Stimulated activated CD4-positive, alpha-beta T cell treated with anti-CD3 and anti-CD28 coated beads, TNF-alpha, amount 100 ng/mL, for 24 hours (primary cell): ENCODE data around the gene PEX13.
A peak's percentile ranks its signal among the peaks of the same experiment; 100 is the strongest.
"Not testable (repeated sequence)": the region's sequence is repeated elsewhere in the genome, so short reads cannot be mapped to it uniquely, and the experiment has no call there.

Experiments
- DNase-seq, 3 experiments: peaks; one replicate each; pipeline ENCODE4 v3.0.0-alpha.2; 2020; ENCODE audit warnings: low read depth in 3 of 3

PEX13 gene

DNA sequence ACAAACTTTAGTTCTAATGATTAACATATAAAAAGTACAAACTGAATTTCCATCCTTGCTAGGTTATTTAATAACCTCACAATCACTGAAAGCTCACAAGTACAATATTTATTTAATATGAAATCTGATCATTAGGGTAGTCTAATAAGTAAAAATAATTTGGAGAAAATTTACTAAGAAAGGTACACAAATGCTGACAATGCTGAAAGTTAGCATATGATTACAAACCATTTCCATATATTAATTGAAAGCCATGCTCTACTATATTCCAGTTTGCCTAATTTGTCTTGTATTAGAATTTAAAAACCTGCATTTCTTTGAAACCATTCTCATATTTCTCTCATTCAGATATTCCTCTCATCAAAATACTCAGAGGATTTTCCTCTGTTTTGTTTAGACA is 8.2 kb upstream of the PEX13 start:
- DNase-seq = no peak

- DNase-seq = no peak
These were observed 5.8 kb upstream of the PEX13 start for GRCh38 chr2:61011678-61012077.

- peak in 1 of 3 experiments; percentile 18 for DNase-seq
These were observed 5.2 kb upstream of the PEX13 start for GRCh38 chr2:61012303-61012702.

DNA sequence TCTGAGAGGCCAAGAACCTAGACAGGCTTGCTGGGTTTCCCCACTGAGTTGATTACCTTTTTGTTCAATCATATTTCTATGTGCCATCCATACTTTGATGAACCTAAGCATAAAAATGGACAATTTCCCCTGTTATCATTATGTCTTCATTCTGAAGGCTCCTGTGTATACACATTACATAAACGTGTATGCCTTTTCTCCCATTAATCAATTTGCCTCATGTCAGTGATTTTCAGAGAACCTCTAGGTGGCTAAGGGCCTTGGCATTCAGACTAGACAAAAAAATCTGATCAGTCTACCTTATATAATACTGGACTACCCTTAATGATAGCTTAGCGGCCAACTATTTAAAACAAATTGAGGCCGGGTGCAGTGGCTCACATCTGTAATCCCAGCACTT is 4.1 kb upstream of the PEX13 start:
- no peak for DNase-seq

GRCh38 chr2:61014763-61015162 is 2.8 kb upstream of the PEX13 start:
- no peak for DNase-seq

GRCh38 chr2:61015976-61016375 is 1.5 kb upstream of the PEX13 start:
- no peak for DNase-seq

- DNase-seq = peak in 1 of 3 experiments; percentile 47
These were observed 1.0 kb upstream of the PEX13 start for GRCh38 chr2:61016392-61017002.

DNA sequence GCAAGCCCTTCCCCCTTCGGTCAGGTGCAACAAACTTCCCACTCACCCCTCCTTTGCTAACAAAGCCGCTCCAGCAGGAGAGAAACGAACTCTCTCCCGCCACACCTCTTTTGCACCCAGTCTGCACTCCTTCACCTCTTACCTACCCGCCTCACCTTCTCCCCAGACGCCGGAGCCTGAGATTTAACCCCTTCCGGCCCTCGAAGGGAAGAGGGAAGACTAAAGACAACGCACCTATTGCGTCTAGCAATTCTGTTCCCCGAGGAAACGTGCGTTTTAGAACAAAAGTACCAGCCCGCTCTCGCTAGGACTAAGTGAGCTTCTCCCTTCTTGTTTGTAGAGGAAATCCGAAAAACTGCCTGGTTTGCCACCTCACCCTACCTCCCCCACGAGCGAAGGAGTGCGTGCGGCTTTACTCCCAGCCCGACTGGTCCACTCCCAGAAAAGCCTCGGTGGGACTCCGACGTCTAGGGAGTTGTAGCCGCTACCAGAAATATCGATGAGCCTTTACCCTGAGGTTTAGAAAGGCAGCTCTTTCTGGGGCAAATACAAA is 441 bp upstream of the PEX13 start:
- DNase-seq = peak; percentile 38 to 66 (median 57)

DNA sequence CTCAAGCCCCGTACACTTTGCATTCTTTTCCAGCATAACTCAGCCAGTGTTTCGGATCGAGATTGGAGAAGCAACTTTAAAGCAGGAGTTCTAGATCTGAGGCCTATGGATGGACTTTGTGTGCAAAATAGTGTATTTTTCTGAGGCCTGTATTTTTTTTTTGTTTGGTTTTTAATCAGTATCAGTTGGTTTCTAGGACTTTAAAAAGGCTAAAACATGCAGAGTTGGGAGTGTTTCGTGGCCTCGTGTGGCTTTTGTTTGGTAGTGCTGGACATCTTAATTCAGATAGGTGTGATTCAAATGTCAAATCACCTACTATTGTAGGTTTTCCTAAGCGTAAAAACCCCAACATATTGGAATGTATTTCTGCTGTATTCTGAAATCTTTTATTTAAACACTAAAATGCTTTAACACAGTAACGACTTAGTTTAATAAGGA is 817 bp downstream of the PEX13 start:
- no peak for DNase-seq

- DNase-seq = no peak
These were observed 1.3 kb downstream of the PEX13 start for GRCh38 chr2:61018798-61019197.

DNA sequence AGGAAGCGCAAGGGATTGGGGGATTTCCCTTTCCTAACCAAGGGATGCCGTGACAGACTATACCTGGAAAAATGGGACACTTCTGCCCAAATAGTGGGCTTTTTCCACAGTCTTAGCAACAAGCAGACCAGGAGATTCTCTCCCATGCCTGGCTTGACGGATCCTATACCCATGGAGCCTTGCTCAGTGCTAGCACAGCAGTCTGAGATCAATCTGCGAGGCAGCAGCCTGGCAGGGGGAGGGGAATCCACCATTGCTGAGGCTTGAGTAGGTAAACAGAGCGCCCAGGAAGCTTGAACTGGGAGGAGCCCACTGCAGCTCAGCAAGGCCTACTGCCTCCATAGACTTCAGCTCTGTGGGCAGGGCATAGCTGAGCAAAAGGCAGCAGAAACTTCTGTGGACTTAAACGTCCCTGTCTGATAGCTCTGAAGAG is 3.7 kb downstream of the PEX13 start:
- no peak for DNase-seq

- DNase-seq = no peak
These were observed 6.2 kb downstream of the PEX13 start for GRCh38 chr2:61023670-61024069.

DNA sequence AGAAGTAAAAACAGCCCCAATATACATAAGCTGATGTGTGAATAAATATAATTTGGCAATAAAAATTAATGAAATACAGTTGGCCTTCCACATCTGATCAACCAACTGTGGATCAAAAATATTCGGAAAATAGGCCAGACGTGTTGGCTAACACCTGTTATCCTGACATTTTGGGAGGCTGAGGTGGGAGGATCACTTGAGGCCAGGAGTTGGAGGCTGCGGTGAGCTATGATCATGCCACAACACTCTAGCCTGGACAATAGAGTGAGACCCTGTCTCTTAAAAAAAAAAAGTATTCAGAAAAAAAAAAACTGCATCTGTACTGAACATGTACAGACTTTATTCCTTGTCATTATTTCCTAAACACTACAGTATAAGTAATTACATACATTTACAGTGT is 12.0 kb downstream of the PEX13 start:
- DNase-seq = no peak

- DNase-seq = not testable (repeated sequence)
These were observed 17.1 kb downstream of the PEX13 start for GRCh38 chr2:61034592-61034991.

- not testable (repeated sequence) for DNase-seq
These were observed 19.1 kb downstream of the PEX13 start for GRCh38 chr2:61036643-61037042.

GRCh38 chr2:61042807-61043206 is 25.3 kb downstream of the PEX13 start:
- DNase-seq = no peak

GRCh38 chr2:61044636-61045035 is 27.1 kb downstream of the PEX13 start:
- DNase-seq = no peak

DNA sequence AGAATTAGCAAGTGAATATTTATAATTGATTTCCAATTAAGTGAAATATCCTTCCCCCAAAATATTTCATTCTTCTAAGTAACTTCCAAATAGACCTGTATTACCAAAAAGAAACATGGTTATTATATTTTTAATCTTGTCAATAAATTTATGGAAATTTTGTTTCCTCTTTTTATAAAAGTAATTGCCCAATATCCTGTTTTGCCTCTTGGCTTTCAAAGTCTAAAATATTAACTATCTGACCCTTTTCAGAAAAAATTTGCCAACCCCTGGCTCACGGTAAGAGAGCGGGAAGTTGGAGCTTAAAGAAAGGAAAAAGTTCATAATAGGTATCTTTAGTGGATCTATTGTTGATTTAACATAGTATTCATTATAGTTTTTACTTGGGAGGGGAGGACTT is 27.7 kb downstream of the PEX13 start:
- no peak for DNase-seq

GRCh38 chr2:61045999-61046398 is 28.5 kb downstream of the PEX13 start:
- no peak for DNase-seq

DNA sequence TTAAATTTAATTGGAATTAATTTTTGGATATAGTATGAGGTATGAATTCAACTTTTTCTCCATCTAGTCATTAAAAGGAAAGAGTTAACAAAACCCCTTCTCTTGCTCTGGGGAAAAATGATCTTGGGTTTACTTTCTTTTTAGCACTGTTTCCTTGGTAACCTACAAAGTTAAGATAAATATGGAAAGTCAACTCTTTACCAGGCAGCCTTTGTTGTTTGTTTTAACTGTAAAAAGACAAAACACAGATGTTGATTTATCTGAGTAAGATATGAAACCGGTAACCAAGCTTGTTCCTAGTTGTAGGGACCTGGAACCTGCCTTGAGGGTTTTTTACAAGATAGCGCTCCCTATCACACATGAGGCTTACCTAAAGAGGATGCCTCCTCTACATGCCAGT is 38.0 kb downstream of the PEX13 start:
- no peak for DNase-seq

DNA sequence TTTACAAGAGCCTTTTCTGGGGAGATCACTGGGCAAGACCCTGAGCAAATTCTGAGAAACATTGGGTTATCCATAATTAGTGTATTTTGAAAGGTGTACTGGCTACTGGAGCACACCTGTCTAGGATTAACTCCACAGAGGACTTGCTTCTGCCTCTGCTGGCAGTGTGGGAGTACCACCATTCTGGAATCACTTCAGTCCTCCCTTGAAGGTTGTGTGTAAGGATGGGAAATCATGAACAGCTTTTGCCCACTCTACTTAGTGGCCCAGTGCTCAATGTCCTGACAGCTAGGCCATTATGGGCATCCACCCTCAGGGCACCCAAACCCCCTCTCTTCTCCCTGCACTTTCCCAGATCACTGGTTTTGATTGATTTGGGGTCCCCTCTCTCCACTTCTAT is 40.0 kb downstream of the PEX13 start:
- no peak for DNase-seq

DNA sequence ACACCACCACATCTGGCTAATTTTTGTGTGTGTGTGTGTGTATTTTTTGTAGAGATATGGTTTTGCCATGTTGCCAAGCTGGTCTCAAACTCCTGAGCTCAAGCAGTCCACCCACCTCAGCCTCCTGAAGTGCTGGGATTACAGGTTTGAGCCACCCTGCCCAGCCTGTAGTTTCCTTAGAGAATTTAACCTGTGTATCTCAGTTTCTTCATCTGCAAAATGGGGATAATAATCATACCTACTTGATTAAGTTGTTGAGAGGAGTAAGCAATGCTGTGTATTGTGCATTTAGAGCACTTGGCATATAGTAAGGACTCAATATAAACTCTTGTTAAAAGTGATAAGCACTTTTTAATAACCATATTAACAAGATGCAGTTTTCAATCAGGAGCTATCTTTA is 41.9 kb downstream of the PEX13 start:
- no peak for DNase-seq

DNA sequence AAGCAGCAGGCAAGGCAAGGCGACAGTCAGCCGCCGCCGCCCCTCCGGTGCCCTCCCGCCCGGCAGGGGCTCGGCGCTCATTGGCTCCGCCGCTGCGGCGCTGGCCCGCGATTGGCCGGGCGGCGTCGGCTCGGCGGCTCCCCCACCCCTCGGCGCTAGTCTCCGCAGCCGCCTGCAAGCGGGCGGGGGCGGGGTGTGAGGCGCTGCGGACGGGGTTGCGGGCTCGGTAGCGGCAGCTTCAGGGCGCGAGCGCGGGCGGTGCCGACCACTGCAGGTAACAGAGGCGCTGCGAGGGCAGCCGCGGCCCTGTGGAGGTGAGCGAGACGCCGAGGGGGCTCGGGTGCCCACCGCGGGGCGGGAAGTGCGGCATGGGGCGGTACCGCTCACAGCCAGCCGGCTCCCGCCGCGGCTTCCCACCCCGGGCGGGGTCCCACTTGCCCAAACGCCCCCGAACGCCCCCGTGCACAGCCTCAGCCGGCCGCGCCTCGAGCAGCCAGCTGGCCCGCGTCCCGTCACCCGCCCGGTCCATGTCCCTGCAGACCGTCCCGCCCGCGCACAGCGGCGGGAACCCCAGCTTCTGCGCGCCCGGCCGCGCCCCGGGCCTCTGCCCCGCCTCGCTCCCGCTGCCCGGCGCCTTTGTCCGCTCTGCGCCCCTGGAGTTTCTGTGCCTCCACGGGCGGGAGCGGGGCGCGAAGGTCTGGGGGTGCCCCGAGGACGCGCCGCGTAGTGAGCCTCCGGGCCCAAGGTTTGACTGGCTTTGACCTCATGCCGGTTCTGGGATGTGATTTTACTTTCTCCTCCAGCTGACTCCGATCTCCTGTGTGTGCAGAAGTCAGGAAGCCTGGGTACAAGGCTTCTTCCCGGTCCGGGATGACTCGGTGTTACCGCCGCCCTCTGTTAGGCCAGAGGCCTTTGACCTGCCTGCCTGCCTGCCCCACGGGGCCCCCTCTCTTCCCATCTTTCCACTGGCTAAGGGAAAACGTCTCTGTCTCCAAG is 48.5 kb downstream of the PEX13 start, which contains the start of gene SANBR:
Gene SANBR (plus strand): TSS at position 158 of the 996 bp plus-strand sequence. CDS start 4,480 bp downstream, outside the sequence.
- peak; percentile 60 to 82 (median 70) for DNase-seq
